Upper lobe of right lung (tissue), 1 donor: ENCODE measurements around the gene CENPB. TPM values are rescaled to one million over a fixed set of nuclear protein-coding genes. Genes with fewer than 3 reads are reported as not detected.
A peak's percentile ranks its signal among the peaks of the same experiment; 100 is the strongest.

Source experiments
- ATAC-seq: fragments of 200-7000 bp; cut with Tn5 transposase; one replicate; pipeline ENCODE4 v1.9.1; 2020; ENCODE audit warnings: mild to moderate bottlenecking, moderate library complexity
- DNase-seq: peaks from one replicate; pipeline ENCODE4 v3.0.0-alpha.2; 2020
- H3K27ac ChIP-seq: fragments of 200-600 bp; one replicate; pipeline ENCODE4 v1.8.0; 2022
- H3K27me3 ChIP-seq: fragments of 200-600 bp; one replicate; pipeline ENCODE4 v1.8.0; 2022; ENCODE audit warnings: mild to moderate bottlenecking
- H3K36me3 ChIP-seq: fragments of 200-600 bp; one replicate; pipeline ENCODE4 v1.8.0; 2022
- H3K4me1 ChIP-seq: fragments of 200-600 bp; one replicate; pipeline ENCODE4 v1.8.0; 2022
- H3K4me3 ChIP-seq: fragments of 200-600 bp; one replicate; pipeline ENCODE4 v1.8.0; 2022; ENCODE audit warnings: mild to moderate bottlenecking
- H3K9me3 ChIP-seq: fragments of 200-600 bp; one replicate; pipeline ENCODE4 v1.8.0; 2022
- intact Hi-C: fragments of 100-400 bp; cut with DNase I; formaldehyde crosslinking; loops from one replicate; pipeline ENCODE4 v1.11.0; 2022
- total RNA-seq: library from RNA; stranded (reverse); fragmentation: NEBNext Ultra II Directional; extraction: Animal tissue kit (Norgen Biotek cat#: 25700); gene quantifications from one replicate; pipeline ENCODE4 v1.2.1, GENCODE V29; 2021
- TF ChIP-seq, protein P1 (sequence below): fragments of 200-600 bp; IDR thresholded peaks from one replicate; pipeline ENCODE4 v1.8.0; 2022; ENCODE audit warnings: antibody characterized with exemption
- donor health status: DM: no; HTN: yes; CAD: no; lungs with severe emphysema.

The CENPB gene
- total RNA-seq, 1 donor from 2014 or later, result 94.6 TPM

DNA sequence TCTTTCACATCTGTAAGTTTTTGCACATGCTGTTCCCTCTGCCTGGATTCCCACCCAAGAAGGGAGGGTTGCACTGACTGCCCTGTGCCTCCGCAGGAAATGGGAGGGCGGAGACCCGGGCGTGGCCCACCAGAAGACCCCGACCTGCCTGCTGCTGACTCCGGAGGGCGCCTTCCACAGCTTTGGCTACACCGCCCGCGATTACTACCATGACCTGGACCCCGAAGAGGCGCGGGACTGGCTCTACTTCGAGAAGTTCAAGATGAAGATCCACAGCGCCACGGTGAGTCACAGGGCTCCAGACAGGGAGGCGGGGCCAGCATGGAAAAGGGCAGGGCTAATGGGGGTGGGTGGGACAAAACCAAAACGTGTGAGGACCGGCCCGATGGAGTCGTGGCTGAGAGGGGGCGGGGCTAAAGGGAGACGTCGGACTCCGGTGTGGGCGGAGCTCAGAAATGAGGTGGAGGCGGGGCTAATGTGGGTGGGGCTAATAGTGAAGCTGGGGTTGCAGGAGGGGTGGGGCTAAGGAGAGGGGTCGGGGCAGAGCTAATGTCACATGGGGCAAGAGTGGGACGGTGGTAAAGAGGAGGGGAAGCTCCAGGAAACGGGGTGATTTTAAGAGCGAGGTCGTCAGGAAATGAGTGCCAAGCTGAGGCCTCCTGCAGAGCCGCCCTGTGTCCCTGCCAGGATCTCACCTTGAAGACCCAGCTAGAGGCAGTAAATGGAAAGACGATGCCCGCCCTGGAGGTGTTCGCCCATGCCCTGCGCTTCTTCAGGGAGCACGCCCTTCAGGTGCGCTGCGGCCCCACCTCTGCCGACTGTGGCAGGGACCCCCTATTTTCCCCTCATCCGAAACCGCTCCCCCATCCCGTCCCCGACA, 41.5 kb downstream of the CENPB start:
- DNase-seq, result peak; percentile 94
- H3K36me3 ChIP-seq, result no peaks in the 10 kb centered on the region
- H3K9me3 ChIP-seq, result no peaks in the 10 kb centered on the region
- H3K4me3 ChIP-seq, result peak overlapping the region; percentile 28
- H3K27me3 ChIP-seq, result peaks cover 11% of the 10 kb centered on the region
- ATAC-seq, result peak; percentile 92
- no peak overlapping the region for H3K27ac ChIP-seq
- H3K4me1 ChIP-seq, result peaks cover 8% of the 10 kb centered on the region
- TF ChIP-seq, protein P1, sequence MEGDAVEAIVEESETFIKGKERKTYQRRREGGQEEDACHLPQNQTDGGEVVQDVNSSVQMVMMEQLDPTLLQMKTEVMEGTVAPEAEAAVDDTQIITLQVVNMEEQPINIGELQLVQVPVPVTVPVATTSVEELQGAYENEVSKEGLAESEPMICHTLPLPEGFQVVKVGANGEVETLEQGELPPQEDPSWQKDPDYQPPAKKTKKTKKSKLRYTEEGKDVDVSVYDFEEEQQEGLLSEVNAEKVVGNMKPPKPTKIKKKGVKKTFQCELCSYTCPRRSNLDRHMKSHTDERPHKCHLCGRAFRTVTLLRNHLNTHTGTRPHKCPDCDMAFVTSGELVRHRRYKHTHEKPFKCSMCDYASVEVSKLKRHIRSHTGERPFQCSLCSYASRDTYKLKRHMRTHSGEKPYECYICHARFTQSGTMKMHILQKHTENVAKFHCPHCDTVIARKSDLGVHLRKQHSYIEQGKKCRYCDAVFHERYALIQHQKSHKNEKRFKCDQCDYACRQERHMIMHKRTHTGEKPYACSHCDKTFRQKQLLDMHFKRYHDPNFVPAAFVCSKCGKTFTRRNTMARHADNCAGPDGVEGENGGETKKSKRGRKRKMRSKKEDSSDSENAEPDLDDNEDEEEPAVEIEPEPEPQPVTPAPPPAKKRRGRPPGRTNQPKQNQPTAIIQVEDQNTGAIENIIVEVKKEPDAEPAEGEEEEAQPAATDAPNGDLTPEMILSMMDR, result no peak
- intact Hi-C loops, result no loop called here

DNA sequence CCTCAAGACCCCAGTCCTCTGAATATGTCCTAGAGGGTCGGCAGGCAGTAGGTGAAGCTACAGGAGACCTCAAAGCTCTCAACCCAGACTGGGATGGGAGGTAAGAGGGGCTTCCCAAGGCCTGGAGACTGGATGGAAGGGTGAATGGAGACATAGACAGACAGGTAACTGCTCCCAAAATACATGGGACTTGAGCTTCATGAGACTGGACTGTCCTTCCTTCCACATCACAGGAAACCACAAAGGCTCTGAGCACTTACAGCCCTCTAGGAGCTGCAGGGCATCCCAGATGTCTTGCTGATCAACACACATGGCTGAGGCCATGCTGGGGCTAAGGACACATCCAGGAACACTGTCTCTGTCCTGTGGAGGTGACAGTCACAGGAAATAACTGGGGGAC, 42.5 kb downstream of the CENPB start:
- H3K4me1 ChIP-seq, result peaks cover 13% of the 10 kb centered on the region
- no peak overlapping the region for H3K27ac ChIP-seq
- peaks cover under 1% of the 10 kb centered on the region for H3K27me3 ChIP-seq
- H3K4me3 ChIP-seq, result no peak overlapping the region
- H3K36me3 ChIP-seq, result no peaks in the 10 kb centered on the region
- TF ChIP-seq, protein P1, result no peak
- H3K9me3 ChIP-seq, result no peaks in the 10 kb centered on the region
- ATAC-seq, result no peak
- intact Hi-C loops, result no loop called here
- no peak for DNase-seq

DNA sequence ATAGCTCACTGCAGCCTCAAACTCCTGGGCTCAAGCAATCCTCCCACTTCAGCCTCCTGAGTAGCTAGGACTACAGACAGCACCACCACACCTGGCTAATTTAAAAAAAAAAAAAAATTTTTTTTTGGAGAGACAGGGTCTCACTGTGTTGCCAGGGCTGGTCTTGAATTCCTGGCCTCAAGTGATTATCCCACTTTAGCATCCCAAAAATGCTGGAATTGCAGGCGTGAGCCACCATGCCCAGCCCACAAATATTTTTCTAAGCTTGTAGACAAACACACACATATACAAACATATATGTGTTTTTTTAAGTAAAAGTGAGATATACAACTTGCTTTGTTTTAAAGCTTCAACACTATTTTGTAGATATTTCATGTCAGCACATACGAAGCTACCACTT, 43.3 kb downstream of the CENPB start:
- no peak overlapping the region for H3K4me3 ChIP-seq
- no peaks in the 10 kb centered on the region for H3K27me3 ChIP-seq
- intact Hi-C loops, result no loop called here
- no peak for ATAC-seq
- TF ChIP-seq, protein P1, result no peak
- H3K4me1 ChIP-seq, result peaks cover 18% of the 10 kb centered on the region
- H3K9me3 ChIP-seq, result no peaks in the 10 kb centered on the region
- DNase-seq, result no peak
- no peak overlapping the region for H3K27ac ChIP-seq
- no peaks in the 10 kb centered on the region for H3K36me3 ChIP-seq

DNA sequence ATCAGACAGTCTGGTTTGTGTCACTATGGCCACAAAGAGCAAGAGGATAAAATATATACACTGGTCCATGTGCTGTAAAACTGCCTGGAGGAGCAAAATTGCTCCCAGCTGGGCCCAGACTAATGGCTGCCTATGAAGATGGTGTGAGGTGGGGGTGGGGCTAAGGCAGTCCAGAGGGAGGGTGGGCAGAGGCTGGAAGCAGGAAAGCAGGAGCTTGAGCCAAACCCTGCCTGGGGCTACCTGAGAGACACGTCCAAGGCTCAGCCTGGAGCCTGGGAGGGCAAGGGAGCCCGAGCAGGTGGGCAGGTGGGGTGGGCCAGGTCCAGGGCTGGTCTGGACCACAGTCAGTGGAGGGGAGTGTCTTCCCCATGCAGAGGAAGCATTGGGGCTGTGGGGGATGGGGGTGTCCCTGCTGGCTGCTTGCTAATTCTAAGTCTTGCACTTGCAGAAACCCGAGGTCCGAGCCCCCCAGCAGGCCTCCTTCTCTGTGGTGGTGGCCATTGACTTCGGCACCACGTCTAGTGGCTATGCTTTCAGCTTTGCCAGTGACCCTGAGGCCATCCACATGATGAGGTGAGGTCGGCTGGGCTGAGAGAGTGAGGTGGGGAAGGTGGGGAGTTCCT, 44.6 kb downstream of the CENPB start:
- ATAC-seq (no peak), DNase-seq (no peak)
- no peak overlapping the region for H3K4me3 ChIP-seq
- TF ChIP-seq, protein P1, result no peak
- no peaks in the 10 kb centered on the region for H3K9me3 ChIP-seq
- no peak overlapping the region for H3K27ac ChIP-seq
- no peaks in the 10 kb centered on the region for H3K36me3 ChIP-seq
- peaks cover 28% of the 10 kb centered on the region for H3K4me1 ChIP-seq
- intact Hi-C loops, result no loop called here
- no peaks in the 10 kb centered on the region for H3K27me3 ChIP-seq

DNA sequence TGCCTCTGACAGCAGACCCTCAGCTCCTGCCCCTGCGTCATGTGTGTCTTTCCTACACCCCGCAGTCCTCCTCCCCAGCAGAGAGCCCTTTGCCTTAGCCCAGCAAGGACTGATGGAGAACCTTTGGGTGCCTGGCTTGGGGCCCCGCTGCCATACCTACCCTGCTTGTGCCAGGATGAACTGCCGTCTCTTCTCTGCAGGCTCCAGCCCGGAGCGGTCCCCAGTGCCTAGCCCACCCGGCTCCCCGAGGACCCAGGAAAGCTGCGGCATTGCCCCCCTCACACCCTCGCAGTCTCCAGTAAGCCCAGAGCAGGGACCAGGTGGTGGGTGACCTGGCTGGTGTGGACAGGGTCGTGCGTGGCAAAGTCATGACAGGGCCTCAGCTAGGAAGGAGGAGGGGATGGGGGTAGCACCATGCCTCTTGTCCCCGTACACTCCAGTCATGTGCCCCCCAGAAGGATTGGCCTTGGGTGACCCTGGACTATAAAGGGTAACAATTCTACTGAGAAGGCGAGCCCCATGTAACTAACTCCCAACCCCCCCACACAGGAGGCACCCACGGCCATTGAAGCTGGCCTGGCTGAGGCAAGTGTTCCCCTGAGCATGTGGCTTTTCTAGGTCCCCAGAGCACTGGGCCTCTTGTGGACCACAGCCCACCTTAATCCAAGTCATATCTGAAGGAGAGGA, 45.8 kb downstream of the CENPB start:
- no peaks in the 10 kb centered on the region for H3K9me3 ChIP-seq
- no peaks in the 10 kb centered on the region for H3K36me3 ChIP-seq
- ATAC-seq, result no peak
- TF ChIP-seq, protein P1, result no peak
- H3K27me3 ChIP-seq, result no peaks in the 10 kb centered on the region
- H3K27ac ChIP-seq, result peak overlapping the region; percentile 63
- H3K4me3 ChIP-seq, result no peak overlapping the region
- peaks cover 28% of the 10 kb centered on the region for H3K4me1 ChIP-seq
- intact Hi-C loops, result no loop called here
- DNase-seq, result no peak
